ENCODE results near the gene EHBP1.
"Not testable (repeated sequence)": the region's sequence is repeated elsewhere in the genome, so short reads cannot be mapped to it uniquely, and the experiment has no call there.

EHBP1 gene

GRCh38 chr2:63054841-63055225, 349.3 kb downstream of the EHBP1 start:
- DNase-seq, result peak; percentile 36

- DNase-seq, result peak; percentile 73
Measured at GRCh38 chr2:63055226-63056106, 350.0 kb downstream of the EHBP1 start.

- peak; percentile 81 for DNase-seq
Measured at GRCh38 chr2:63056107-63057050, 350.9 kb downstream of the EHBP1 start.

GRCh38 chr2:63057249-63058143, 352.0 kb downstream of the EHBP1 start:
- DNase-seq, result peak; percentile 50

- DNase-seq, result peak; percentile 81
Measured at GRCh38 chr2:63058144-63058920, 352.8 kb downstream of the EHBP1 start.

GRCh38 chr2:63058921-63059792, 353.6 kb downstream of the EHBP1 start:
- peak; percentile 83 for DNase-seq

- DNase-seq, result peak; percentile 59
Measured at GRCh38 chr2:63059793-63060471, 354.4 kb downstream of the EHBP1 start.

GRCh38 chr2:63060472-63060991, 355.0 kb downstream of the EHBP1 start:
- DNase-seq, result no peak

- no peak for DNase-seq
Measured at GRCh38 chr2:63064197-63064596, 358.7 kb downstream of the EHBP1 start.

GRCh38 chr2:63064661-63065060, 359.1 kb downstream of the EHBP1 start:
- DNase-seq, result no peak

GRCh38 chr2:63066265-63066664, 360.8 kb downstream of the EHBP1 start:
- no peak for DNase-seq

- DNase-seq, result no peak
Measured at GRCh38 chr2:63066838-63067237, 361.3 kb downstream of the EHBP1 start.

- DNase-seq, result no peak
Measured at GRCh38 chr2:63071664-63072063, 366.2 kb downstream of the EHBP1 start.

GRCh38 chr2:63073994-63074393, 368.5 kb downstream of the EHBP1 start:
- DNase-seq, result no peak

- not testable (repeated sequence) for DNase-seq
Measured at GRCh38 chr2:63074399-63074798, 368.9 kb downstream of the EHBP1 start.

- no peak for DNase-seq
Measured at GRCh38 chr2:63078852-63079606, 373.5 kb downstream of the EHBP1 start.

GRCh38 chr2:63081404-63081803, 375.9 kb downstream of the EHBP1 start:
- DNase-seq, result no peak

GRCh38 chr2:63086687-63087086, 381.2 kb downstream of the EHBP1 start:
- DNase-seq, result no peak

GRCh38 chr2:63092401-63092800, 386.9 kb downstream of the EHBP1 start:
- DNase-seq, result no peak
